A673 (cell line): Measurements from ENCODE around the gene TMEM168. TPM values are rescaled to one million over a fixed set of nuclear protein-coding genes. Genes with fewer than 3 reads are reported as not detected.

Source experiments
- BruUV-seq: library from RNA; stranded (reverse); fragments of 400-500 nt; replicated peaks from 2 replicates; lab custom pipeline; 2021; lab: Mats Ljungman, UMichigan
- CTCF ChIA-PET: fragments of 300-600 bp; sonication (Branson Sonifier 250); formaldehyde crosslinking; loops from one replicate; lab custom pipeline; 2022; ENCODE audit warnings: antibody characterized with exemption; lab: Charles Lee
- POLR2A ChIA-PET: fragments of 300-600 bp; sonication (Branson Sonifier 250); formaldehyde crosslinking; loops from one replicate; lab custom pipeline; 2022; ENCODE audit warnings: antibody characterized with exemption; ENCODE audit not compliant: low non-redundant PET; lab: Charles Lee
- DNase-seq: peaks from one replicate; pipeline ENCODE4 v3.0.0-alpha.2; 2015; ENCODE audit warnings: low spot score
- H3K27ac ChIP-seq: fragments of 200-600 bp; sonication (generic); 2 replicates; pipeline ENCODE4 v1.5.1; 2016; ENCODE audit warnings: mixed run types, low read depth, mild to moderate bottlenecking, mixed read lengths, antibody characterized with exemption, low read length; ENCODE audit not compliant: poor library complexity, severe bottlenecking
- H3K27me3 ChIP-seq: fragments of 200-600 bp; sonication (generic); replicated peaks from 2 replicates; pipeline ENCODE4 v1.6.1; 2017; ENCODE audit warnings: mixed run types, low read depth, mild to moderate bottlenecking, mixed read lengths, antibody characterized with exemption, low read length; ENCODE audit not compliant: insufficient read depth, poor library complexity
- H3K36me3 ChIP-seq: fragments of 200-600 bp; sonication (generic); 2 replicates; pipeline ENCODE4 v1.6.1; 2016; ENCODE audit warnings: mixed run types, mild to moderate bottlenecking, mixed read lengths, antibody characterized with exemption, low read length; ENCODE audit not compliant: insufficient read depth, poor library complexity, severe bottlenecking
- H3K4me1 ChIP-seq: fragments of 200-600 bp; sonication (generic); 2 replicates; pipeline ENCODE4 v1.6.1; 2017; ENCODE audit warnings: mixed run types, mild to moderate bottlenecking, mixed read lengths, antibody characterized with exemption, low read length; ENCODE audit not compliant: insufficient read depth, poor library complexity, severe bottlenecking
- H3K4me3 ChIP-seq: fragments of 200-600 bp; sonication (generic); 2 replicates; pipeline ENCODE4 v1.5.1; 2016; ENCODE audit warnings: low read depth, mixed run types, mild to moderate bottlenecking, mixed read lengths, low read length; ENCODE audit not compliant: poor library complexity, severe bottlenecking
- H3K9me3 ChIP-seq: fragments of 200-600 bp; sonication (generic); 2 replicates; pipeline ENCODE4 v1.6.1; 2016; ENCODE audit warnings: mixed run types, low read depth, mild to moderate bottlenecking, mixed read lengths, antibody characterized with exemption, low read length; ENCODE audit not compliant: poor library complexity, severe bottlenecking
- EZH2 ChIP-seq: fragments of 200-600 bp; sonication (generic); IDR thresholded peaks from 2 replicates; pipeline ENCODE4 v1.6.1; 2017; ENCODE audit warnings: borderline replicate concordance, low read depth, mild to moderate bottlenecking, mixed read lengths, antibody characterized with exemption, low read length; ENCODE audit not compliant: poor library complexity, severe bottlenecking
- intact Hi-C: fragments of 100-400 bp; cut with micrococcal nuclease; formaldehyde crosslinking; loops from one replicate; pipeline ENCODE4 v1.10.0; 2022; ENCODE audit not compliant: unreplicated experiment
- total RNA-seq: library from RNA; stranded (reverse); gene quantifications from 2 replicates; pipeline ENCODE4 v1.2.3, GENCODE V29; 2021
- TF ChIP-seq, protein P1 (sequence below): fragments of 300-800, 200-600 bp; sonication (generic); conservative IDR thresholded peaks from 2 replicates; pipeline ENCODE4 v1.5.1; 2017; ENCODE audit warnings: low read depth, mild to moderate bottlenecking, antibody characterized with exemption, low read length, moderate library complexity, mixed read lengths

The TMEM168 gene
- total RNA-seq, 1 experiment from 2014 or later = 26.4 TPM

DNA sequence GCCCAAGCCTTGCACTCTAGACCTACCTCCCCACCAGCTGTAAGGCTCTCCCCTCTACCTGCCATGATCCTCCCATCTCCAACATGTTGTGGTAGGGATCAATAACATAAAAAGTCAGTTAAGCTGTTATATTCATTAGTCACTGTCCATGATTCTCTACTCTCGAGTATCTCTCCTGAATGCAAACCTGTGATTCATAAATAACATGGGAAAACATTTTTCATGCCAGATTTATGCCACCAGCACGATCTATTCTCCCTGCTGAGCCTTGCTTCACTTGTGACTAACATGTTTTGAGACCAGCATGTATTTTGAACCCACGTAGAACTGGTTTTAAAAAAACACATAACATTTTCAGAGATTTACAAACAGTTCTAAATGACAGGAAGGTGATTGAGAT is 30.3 kb downstream of the TMEM168 start:
- intact Hi-C loops = no loop called here
- no peak for TF ChIP-seq EZH2
- TF ChIP-seq, protein P1, sequence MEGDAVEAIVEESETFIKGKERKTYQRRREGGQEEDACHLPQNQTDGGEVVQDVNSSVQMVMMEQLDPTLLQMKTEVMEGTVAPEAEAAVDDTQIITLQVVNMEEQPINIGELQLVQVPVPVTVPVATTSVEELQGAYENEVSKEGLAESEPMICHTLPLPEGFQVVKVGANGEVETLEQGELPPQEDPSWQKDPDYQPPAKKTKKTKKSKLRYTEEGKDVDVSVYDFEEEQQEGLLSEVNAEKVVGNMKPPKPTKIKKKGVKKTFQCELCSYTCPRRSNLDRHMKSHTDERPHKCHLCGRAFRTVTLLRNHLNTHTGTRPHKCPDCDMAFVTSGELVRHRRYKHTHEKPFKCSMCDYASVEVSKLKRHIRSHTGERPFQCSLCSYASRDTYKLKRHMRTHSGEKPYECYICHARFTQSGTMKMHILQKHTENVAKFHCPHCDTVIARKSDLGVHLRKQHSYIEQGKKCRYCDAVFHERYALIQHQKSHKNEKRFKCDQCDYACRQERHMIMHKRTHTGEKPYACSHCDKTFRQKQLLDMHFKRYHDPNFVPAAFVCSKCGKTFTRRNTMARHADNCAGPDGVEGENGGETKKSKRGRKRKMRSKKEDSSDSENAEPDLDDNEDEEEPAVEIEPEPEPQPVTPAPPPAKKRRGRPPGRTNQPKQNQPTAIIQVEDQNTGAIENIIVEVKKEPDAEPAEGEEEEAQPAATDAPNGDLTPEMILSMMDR = no peak
- H3K27me3 ChIP-seq = no peaks in the 10 kb centered on the region
- ChIA-PET CTCF (no interaction called here), POLR2A (no interaction called here)
- no peaks in the 10 kb centered on the region for H3K36me3 ChIP-seq
- no peak overlapping the region for H3K4me3 ChIP-seq
- no peak for DNase-seq
- no TSS peak for BruUV-seq
- H3K4me1 ChIP-seq = no peaks in the 10 kb centered on the region
- H3K27ac ChIP-seq = no peak overlapping the region
- H3K9me3 ChIP-seq = no peaks in the 10 kb centered on the region

- no peaks in the 10 kb centered on the region for H3K4me1 ChIP-seq
- H3K9me3 ChIP-seq = no peaks in the 10 kb centered on the region
- BruUV-seq = no TSS peak
- TF ChIP-seq EZH2 = no peak
- TF ChIP-seq, protein P1 = no peak
- ChIA-PET CTCF (no interaction called here), POLR2A (no interaction called here)
- no peaks in the 10 kb centered on the region for H3K36me3 ChIP-seq
- no peak overlapping the region for H3K27ac ChIP-seq
- peaks cover 2% of the 10 kb centered on the region for H3K27me3 ChIP-seq
- H3K4me3 ChIP-seq = no peak overlapping the region
- intact Hi-C loops = no loop called here
- no peak for DNase-seq
Measured at GRCh38 chr7:112757337-112757736, 32.9 kb downstream of the TMEM168 start.

DNA sequence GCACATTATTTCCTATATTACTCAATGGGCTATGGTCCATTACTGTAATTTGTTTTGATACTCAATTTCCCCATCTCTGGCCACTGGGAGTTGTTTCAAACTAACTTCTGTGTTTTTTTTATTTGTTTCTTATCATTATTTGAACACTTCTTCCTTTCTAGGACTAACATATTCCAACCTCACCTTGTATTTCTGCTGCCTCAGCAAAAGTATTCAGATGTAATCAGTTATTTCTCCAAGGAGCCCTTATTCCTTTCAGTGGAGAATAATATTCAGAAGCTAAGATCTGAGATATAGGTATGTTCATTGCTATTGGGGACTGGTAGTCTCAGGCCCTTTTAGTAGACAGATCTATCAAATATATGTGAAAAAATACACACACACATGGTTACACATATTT is 36.9 kb downstream of the TMEM168 start:
- no peaks in the 10 kb centered on the region for H3K4me1 ChIP-seq
- no peak overlapping the region for H3K4me3 ChIP-seq
- H3K27ac ChIP-seq = no peak overlapping the region
- TF ChIP-seq, protein P1 = no peak
- TF ChIP-seq EZH2 = no peak
- H3K27me3 ChIP-seq = peaks cover 15% of the 10 kb centered on the region
- DNase-seq = no peak
- H3K9me3 ChIP-seq = no peaks in the 10 kb centered on the region
- ChIA-PET CTCF (no interaction called here), POLR2A (no interaction called here)
- no TSS peak for BruUV-seq
- H3K36me3 ChIP-seq = no peaks in the 10 kb centered on the region
- intact Hi-C loops = no loop called here
